ENCODE data around the gene RAP1GAP2.

The RAP1GAP2 gene

DNA sequence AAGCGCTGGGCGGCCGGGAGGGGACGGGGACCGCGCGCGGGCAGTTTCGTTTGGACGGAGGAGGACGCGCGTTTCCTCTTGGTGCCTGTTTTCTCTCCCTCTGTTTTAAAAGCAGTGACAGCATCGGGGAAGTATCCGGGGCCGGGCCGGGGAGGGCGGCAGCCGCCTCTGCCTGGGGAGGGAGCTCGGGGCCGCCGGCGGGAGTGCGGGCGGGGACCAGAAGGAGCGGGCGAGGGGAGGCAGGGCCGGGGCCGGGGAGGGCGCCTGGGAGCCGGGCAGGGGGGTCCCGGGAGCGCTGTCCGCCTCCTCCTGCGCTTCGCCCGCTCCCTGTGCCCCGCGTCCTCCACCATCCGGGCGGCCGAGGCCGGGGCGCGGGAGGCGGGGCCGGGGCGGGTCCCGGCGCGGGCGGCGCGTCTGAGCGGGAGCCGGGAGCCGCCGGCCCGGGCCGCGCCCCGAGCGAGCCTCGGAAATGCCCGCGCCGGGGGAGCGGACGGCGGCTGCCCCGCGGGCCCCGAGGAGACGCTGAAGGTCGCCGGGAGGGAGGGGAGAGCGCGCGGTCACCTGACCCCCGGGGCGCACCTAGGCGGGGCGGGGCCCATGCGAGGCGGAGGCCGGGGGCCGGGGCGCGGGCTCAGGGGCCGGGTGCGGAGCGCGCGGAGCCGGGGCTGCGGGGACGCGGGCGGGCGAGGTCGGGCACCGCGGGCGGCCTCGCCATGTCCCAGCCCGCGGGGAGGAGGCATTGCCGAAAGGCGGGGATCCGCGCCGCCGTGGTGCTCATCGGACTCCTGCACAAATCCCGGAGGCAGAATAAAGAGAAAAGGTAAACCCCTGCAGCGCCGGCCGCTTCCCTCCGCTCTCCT lies 57.3 kb downstream of the RAP1GAP2 start:
- no peak for DNase-seq (ENCODE audit: low read depth in 2 of 2)

- DNase-seq (ENCODE audit: low read depth in 2 of 2) = no peak
Measured at GRCh38 chr17:2854143-2855055, 58.2 kb downstream of the RAP1GAP2 start.

DNA sequence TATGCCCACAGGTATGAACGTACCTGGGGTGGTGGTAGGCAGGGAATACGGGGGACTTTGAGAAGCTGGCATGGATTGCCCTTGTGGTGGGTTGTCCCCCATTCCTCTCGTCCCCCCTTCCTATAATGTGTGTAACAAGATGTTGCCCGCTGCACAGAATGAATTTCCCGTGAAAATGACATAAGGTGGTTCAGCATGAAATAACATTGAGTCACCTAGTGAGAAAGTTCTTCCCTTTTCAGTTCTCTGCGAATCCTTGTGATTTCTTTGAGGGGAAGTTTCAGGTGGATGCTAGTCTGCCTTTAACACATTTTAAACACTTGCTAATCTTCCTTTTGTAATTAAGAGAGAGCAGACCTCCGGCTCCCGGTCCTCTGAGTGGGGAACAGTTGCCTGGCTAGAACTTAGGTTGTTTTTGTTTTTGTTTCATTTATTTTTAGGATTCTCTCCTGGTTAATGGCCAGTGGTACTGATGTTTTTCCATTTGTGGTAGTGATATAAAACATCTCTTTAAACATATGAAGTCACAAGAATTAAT lies 58.9 kb downstream of the RAP1GAP2 start:
- no peak for DNase-seq (ENCODE audit: low read depth in 2 of 2)

DNA sequence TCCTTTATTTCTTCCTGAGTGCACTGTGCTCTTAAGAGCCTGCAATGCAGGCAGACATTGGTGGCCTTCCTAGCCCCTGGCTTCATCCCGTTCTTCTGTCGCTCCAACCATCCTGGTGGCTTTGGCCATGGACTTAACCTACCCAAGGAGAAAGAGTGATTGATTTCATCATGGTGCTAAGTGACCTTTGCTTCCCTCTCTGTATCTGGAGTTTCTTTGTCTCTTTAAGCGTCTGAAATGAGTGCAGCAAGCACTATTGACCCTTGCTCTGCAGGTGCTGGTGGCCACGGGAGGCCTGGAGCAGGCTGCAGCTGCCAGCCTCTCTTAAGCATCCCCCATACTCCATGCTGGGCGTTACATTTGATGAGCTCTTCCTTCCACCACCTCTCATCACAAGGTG lies 60.5 kb downstream of the RAP1GAP2 start:
- DNase-seq (ENCODE audit: low read depth in 2 of 2) = no peak

DNA sequence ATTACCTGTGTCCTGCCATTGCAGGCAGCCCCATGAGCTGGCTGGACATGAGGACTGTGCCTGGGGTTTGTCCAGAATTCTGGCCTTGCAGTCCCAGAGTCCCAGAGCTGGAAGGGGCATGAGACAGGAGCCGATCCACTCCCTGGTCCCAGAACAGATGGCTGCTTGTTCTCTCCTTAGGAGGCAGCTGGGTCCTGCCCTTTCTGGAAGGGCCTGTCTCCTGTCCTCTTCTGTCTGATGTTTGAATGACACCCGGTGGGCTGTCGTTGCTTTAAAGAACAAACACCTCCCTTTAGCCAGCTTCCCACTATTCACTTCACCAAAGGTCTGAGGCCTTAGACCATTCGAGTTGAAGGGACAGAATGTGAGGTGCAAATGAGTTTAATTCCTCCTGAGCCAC lies 63.8 kb downstream of the RAP1GAP2 start:
- DNase-seq (ENCODE audit: low read depth in 2 of 2) = no peak

- no peak for DNase-seq (ENCODE audit: low read depth in 2 of 2)
Measured at GRCh38 chr17:2860883-2861282, 64.6 kb downstream of the RAP1GAP2 start.

DNA sequence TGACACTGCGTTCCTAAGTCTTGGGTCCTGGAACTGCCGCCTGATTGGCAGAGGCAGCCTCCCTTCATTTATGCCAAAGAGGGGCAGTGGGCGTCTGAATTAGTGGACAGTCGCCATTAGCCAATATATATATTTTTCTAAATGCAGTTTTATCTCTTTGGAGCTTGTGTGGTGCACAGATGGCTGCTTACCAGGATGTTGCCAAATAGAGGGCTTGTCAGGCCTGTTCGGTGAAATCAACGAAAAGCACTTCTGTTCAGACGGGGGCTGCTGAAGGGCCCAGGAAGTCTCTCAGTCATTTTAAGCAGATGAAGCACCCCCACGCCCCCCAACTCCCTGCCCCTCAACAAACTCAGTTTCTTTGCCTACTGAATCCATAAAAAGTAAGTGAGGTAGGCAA lies 66.0 kb downstream of the RAP1GAP2 start:
- DNase-seq (ENCODE audit: low read depth in 2 of 2) = no peak

GRCh38 chr17:2863204-2863603 lies 67.0 kb downstream of the RAP1GAP2 start:
- no peak for DNase-seq (ENCODE audit: low read depth in 2 of 2)

DNA sequence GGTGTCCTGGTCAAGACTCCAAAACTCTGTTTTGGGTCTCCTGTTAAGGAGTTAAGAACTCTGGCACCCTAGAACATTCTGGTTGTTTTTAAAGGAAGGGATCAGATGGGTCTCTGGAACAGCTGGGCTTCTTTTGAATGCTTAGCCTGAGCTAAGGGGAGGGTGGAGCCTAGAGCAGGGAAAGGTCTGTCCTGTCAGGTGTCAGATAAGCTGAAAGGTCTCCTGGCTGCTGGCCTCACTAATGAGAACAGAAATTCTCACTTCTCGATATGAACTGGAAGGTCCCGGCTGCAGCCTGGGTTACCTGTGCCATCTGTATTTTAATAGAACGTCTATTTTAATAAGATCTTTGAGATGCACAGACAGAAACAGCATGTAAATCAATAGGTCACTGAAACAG lies 69.0 kb downstream of the RAP1GAP2 start:
- no peak for DNase-seq (ENCODE audit: low read depth in 2 of 2)

- no peak for DNase-seq (ENCODE audit: low read depth in 2 of 2)
Measured at GRCh38 chr17:2867441-2868424, 71.5 kb downstream of the RAP1GAP2 start.

DNA sequence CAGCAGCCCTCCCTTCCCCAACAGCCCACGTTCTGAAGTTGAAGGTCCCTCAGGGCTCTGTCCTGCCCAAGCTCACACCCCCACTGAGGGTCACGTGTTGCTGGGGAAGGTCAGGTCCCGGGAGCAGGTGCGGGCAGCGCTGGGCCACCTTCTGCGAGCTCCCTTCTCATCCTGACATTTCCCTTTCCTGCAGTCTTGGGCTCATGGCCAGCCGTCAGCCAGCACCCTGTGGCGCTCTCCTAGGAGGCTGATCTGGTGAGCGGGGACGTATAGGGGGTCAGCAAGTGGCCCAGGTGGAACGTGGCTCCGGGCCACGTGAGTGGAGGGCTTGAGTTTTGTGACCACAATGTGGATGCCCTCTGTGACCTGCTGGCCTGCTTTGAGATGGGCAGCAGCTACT lies 73.4 kb downstream of the RAP1GAP2 start:
- no peak for DNase-seq (ENCODE audit: low read depth in 2 of 2)

DNA sequence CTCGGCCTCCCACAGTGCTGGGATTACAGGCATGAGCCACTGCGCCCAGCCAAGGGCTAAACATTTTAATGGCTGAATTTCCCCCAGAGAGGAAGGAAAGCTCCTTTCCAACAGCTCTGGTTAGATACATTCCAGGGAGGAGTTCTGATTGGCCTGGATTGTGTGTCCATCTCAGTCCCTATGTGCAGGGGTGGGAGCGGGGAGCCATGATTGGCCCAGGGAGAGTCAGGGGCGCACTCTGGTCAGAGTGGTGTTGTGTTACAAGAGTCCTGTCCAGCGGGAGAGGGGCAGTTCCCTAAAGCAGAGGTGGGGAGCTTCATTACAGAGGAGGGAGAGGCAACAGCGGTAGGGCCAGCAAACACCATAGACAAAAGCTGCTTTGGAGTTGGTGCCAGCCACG lies 75.0 kb downstream of the RAP1GAP2 start:
- no peak for DNase-seq (ENCODE audit: low read depth in 2 of 2)

DNA sequence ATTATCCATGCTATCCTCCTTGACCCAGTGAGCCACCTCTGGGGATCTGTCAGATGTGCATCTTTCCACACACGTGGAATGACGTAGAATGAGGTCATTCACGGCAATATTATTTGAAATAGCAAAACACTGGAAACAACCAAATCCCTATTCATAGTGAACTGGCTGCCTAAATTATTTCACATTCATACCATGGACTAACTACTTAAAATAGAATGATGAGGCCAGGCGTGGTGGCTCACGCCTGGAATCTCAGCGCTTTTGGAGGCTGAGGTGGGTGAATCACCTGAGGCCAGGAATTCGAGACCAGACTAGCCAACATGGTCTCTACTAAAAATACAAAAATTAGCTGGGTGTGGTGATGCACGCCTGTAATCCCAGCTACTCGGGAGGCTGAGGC lies 75.5 kb downstream of the RAP1GAP2 start:
- no peak for DNase-seq (ENCODE audit: low read depth in 2 of 2)

DNA sequence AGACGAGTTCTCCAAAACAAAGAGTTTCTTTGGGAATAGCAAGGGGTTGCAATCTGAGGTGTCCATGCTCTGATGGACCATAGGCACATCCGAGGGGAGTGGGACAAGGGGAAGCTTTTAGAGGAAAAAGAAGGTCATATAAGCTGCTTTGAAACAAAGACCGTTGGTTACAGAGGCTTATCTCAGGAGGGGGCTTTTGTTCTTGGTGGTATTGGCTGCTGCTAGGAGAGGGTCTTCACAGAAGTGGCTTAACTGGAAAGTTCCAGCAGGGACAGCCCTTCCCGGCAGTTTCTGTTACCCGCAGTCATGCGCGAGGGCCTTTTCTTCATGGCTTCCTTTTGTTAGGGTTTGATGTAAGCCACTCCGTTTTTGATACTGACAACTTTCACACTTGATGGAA lies 76.0 kb downstream of the RAP1GAP2 start:
- no peak for DNase-seq (ENCODE audit: low read depth in 2 of 2)

GRCh38 chr17:2874189-2874686 lies 78.0 kb downstream of the RAP1GAP2 start:
- DNase-seq (ENCODE audit: low read depth in 2 of 2) = no peak

GRCh38 chr17:2875608-2876007 lies 79.4 kb downstream of the RAP1GAP2 start:
- DNase-seq (ENCODE audit: low read depth in 2 of 2) = no peak

GRCh38 chr17:2876467-2876866 lies 80.2 kb downstream of the RAP1GAP2 start:
- no peak for DNase-seq (ENCODE audit: low read depth in 2 of 2)

- no peak for DNase-seq (ENCODE audit: low read depth in 2 of 2)
Measured at GRCh38 chr17:2878751-2879254, 82.6 kb downstream of the RAP1GAP2 start.

DNA sequence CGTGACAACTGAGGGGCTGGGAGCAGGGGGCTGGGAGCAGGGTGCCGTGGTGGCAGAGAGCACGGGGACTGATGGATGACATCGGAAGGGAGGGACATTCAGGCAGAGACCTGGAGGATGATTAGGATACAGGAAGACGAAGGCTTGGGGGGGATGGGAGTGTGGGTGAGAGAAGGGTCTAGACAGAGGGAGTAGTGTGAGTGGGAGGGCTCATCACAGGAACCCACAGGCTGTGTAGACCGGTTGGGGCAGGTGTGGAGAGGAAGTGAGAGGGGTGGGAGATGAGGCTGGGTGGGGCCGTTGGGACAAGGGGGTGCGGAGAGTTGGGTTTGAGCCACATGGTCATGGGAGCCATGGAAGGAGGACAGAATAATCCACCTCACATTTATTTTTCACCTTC lies 83.8 kb downstream of the RAP1GAP2 start:
- DNase-seq (ENCODE audit: low read depth in 2 of 2) = no peak

- DNase-seq (ENCODE audit: low read depth in 2 of 2) = no peak
Measured at GRCh38 chr17:2881295-2881694, 85.1 kb downstream of the RAP1GAP2 start.

Measured in stimulated activated CD4-positive, alpha-beta T cell treated with anti-CD3 and anti-CD28 coated beads, Interleukin-4, amount 100 ng/mL, for 48 hours (primary cell).